NCI-H510A (cell line): ENCODE data around the gene SMNDC1.
"Not testable (repeated sequence)": the region's sequence is repeated elsewhere in the genome, so short reads cannot be mapped to it uniquely, and the experiment has no call there.

Experiments
- DNase-seq: peaks from one replicate; lab custom pipeline; 2025; lab: John Stamatoyannopoulos, UW

Gene SMNDC1

DNA sequence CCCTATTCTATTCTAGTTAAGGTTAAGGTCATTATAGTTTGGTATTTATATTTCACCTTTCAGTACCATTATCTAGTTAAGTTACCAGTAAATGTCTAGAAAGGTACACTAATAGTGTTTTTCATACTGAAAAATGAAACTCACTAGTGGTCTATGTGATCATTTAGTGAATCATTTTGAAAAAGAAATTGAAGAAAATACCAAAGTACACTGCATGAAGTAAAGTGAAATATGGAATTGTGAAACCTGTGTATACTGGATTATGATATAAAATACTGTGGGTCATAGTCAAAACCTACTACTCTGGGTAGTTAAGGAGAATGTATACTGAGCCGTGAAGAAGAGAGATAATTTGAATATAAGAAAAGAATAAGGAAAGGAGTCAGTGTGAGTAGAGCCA lies 53.3 kb downstream of the SMNDC1 start:
- DNase-seq = not testable (repeated sequence)

DNA sequence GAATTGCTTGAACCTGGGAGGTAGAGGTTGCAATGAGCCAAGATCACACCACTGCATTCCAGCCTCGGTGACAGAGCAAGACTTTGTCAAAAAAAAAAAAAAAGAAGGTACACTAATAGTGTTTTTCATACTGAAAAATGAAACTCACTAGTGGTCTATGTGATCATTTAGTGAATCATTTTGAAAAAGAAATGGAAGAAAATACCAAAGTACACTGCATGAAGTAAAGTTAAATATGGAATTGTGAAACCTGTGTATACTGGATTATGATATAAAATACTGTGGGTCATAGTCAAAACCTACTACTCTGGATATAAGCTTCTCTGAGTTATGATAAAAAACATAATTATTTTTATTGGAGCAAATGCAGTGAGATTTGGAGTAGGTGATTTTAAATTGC lies 55.2 kb downstream of the SMNDC1 start:
- DNase-seq = not testable (repeated sequence)

DNA sequence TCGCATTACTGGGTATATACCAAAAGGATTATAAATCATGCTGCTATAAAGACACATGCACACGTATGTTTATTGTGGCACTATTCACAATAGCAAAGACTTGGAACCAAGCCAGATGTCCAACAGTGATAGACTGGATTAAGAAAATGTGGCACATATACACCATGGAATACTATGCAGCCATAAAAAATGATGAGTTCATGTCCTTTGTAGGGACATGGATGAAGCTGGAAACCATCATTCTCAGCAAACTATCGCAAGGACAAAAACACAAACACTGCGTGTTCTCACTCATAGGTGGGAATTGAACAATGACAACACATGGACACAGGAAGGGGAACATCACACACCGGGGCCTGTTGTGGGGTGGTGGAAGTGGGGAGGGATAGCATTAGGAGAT lies 56.9 kb downstream of the SMNDC1 start:
- DNase-seq = not testable (repeated sequence)

DNA sequence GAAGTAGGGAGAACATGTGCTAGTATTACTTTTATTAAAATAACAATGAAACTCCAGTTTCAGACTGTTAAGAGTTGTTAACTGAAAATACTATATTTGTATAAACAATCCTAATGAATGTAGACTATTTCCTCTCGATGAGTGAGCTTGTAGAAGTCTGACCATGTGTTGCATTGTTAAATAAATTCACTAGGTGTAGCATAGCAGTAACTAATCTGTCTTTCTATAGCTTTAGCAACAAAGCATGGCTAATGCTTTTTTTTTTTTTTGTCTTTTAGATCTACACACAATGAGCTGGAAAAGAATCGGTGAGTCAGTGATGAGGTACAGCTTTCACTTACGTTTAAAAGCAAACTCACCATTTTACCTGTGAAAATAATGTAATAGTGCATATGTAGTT lies 60.2 kb downstream of the SMNDC1 start:
- DNase-seq = no peak

DNA sequence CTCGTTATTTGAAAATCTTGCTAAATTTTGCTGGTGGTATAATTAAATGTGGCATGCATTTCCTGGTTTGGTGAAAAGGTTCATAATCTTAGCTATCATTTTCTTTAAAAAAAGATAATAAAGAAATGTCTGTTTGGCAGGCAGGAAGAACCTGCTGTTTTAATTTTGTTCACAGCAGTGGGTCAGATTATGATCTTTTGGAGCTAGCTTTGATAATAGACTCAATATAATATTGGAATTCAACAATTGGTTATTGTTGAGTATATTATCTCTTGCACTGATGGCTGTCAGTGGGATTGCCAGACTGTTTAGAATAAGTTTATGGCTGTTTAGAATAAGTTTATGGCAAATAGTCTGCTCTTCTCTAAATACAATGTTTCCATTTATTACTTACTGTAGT lies 62.2 kb downstream of the SMNDC1 start:
- DNase-seq = no peak

DNA sequence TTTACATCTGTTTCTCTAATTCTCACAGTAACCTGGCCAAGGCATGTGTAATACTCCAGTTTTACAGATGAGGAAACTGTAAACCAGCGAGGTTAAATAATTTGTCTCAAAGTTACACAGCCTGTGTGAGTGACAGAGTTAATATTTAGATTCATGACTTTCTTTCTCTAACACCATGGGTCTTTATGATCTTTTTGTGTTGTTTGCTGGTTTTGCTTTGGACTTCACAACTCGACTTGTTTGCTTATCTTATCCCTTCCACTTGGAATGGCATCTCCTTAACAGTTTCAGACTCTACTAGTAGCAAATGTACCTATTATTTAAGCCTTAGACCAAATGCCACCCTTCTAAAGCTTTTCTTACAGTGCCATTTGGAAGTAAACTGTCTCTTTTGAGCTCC lies 62.9 kb downstream of the SMNDC1 start:
- DNase-seq = no peak

DNA sequence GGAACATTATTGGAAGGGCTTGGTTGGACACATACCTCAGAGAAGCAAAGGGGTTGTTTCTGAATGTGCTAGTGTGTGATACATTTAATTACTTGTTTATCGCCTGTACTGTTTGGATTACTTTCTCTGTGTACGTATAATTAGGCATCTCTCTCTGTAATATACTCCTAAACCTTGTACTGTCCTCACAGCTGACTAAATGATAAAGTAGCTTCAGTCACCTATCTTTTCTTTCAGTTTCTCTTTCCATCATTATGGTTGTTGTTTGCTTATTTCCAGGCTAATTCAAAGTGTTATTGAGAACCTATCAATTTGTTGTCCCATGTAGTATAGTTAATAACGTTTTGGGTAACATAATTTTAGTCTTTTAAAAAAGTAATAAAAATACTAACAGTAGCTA lies 63.3 kb downstream of the SMNDC1 start:
- no peak for DNase-seq
